GM12878 (cell line): ENCODE measurements around the gene MRS2. TPM values are rescaled to one million over a fixed set of nuclear protein-coding genes. Genes with fewer than 3 reads are reported as not detected.

Experiments used
- ATAC-seq: fragments of 200-7000 bp; cut with Tn5 transposase; 3 replicates; pipeline ENCODE4 v1.9.1; 2020; ENCODE audit warnings: mild to moderate bottlenecking, moderate library complexity
- BruUV-seq: library from RNA; stranded (reverse); fragments of 400-500 nt; replicated peaks from 2 replicates; lab custom pipeline; 2021; lab: Mats Ljungman, UMichigan
- CTCF ChIA-PET: fragments of 300-600 bp; sonication (Branson Sonifier 250); formaldehyde crosslinking; extraction: SDS; loops from one replicate; lab custom pipeline; 2021; ENCODE audit warnings: inconsistent platforms; lab: Yijun Ruan, JAX
- POLR2A ChIA-PET: fragments of 350-600 bp; formaldehyde crosslinking; extraction: SDS; loops from one replicate; lab custom pipeline; 2021; ENCODE audit warnings: inconsistent platforms; lab: Charles Lee
- RAD21 ChIA-PET: fragments of 300-600 bp; sonication (Branson Sonifier 250); formaldehyde crosslinking; loops from one replicate; lab custom pipeline; 2023; ENCODE audit warnings: antibody characterized with exemption; ENCODE audit not compliant: unreplicated experiment; lab: Charles Lee
- SMC1A ChIA-PET: fragments of 300-600 bp; sonication (Branson Sonifier 250); formaldehyde crosslinking; loops from one replicate; lab custom pipeline; 2023; ENCODE audit not compliant: unreplicated experiment, uncharacterized antibody; lab: Charles Lee
- DNase-seq: peaks from one replicate; pipeline ENCODE4 v3.0.0-alpha.2; 2011; ENCODE audit warnings: low read depth, low spot score
- FAIRE-seq: peaks from 3 replicates; lab custom pipeline; 2011; peaks lifted over from hg19 to GRCh38; lab: Jason Lieb, UNC
- H2AFZ ChIP-seq: 2 replicates; pipeline ENCODE4 v1.6.0; 2011; ENCODE audit warnings: low read depth, low read length, control low read depth; ENCODE audit not compliant: control insufficient read depth
- H3K27ac ChIP-seq: 2 replicates; pipeline ENCODE4 v1.5.1; 2011; ENCODE audit warnings: control low read depth; ENCODE audit not compliant: control insufficient read depth, insufficient read depth
- H3K27me3 ChIP-seq, 2 experiments: replicated peaks in 1 of 2; 2 replicates each; pipeline versions ENCODE4 v1.6.0 to v1.6.1; 2011; ENCODE audit warnings: low read length in 1 of 2; ENCODE audit not compliant: control insufficient read depth in 2 of 2, insufficient read depth in 2 of 2
- H3K36me3 ChIP-seq, 2 experiments: 2 replicates each; pipeline ENCODE4 v1.5.1; 2011; ENCODE audit warnings: low read length in 1 of 2; ENCODE audit not compliant: control insufficient read depth in 2 of 2, insufficient read depth in 2 of 2
- H3K4me1 ChIP-seq: 2 replicates; pipeline ENCODE4 v1.6.1; 2011; ENCODE audit warnings: mild to moderate bottlenecking, low read length, moderate library complexity, mixed read lengths; ENCODE audit not compliant: control insufficient read depth, insufficient read depth
- H3K4me2 ChIP-seq: 2 replicates; pipeline ENCODE4 v1.6.0; 2011; ENCODE audit warnings: control low read depth; ENCODE audit not compliant: control insufficient read depth, insufficient read depth
- H3K4me3 ChIP-seq: fragments of 200-600 bp; sonication (generic); 2 replicates; pipeline ENCODE4 v1.5.1; 2016
- H3K79me2 ChIP-seq: 2 replicates; pipeline ENCODE4 v1.6.0; 2011; ENCODE audit warnings: low read length; ENCODE audit not compliant: control insufficient read depth, insufficient read depth
- H3K9ac ChIP-seq: 2 replicates; pipeline ENCODE4 v1.8.0; 2011; ENCODE audit warnings: low read length, control low read depth, mixed read lengths; ENCODE audit not compliant: control insufficient read depth, insufficient read depth
- H3K9me3 ChIP-seq: replicated peaks from 3 replicates; pipeline ENCODE4 v1.5.1; 2011; ENCODE audit warnings: mild to moderate bottlenecking, low read length; ENCODE audit not compliant: control insufficient read depth, insufficient read depth
- H4K20me1 ChIP-seq: 2 replicates; pipeline ENCODE4 v1.6.0; 2011; ENCODE audit not compliant: control insufficient read depth, insufficient read depth
- BMI1 ChIP-seq: fragments of 450-650 bp; IDR thresholded peaks from 2 replicates; pipeline ENCODE4 v1.6.1; 2016; ENCODE audit warnings: mild to moderate bottlenecking, moderate library complexity, borderline replicate concordance
- BRCA1 ChIP-seq: IDR thresholded peaks from 2 replicates; pipeline ENCODE4 v1.6.1; 2011; ENCODE audit warnings: low read depth, low read length, improper control_type of control experiment
- CHD4 ChIP-seq: fragments of 200-600 bp; sonication (generic); IDR thresholded peaks from 2 replicates; pipeline ENCODE4 v1.6.1; 2016; ENCODE audit warnings: mild to moderate bottlenecking
- EGR1 ChIP-seq, 2 experiments: IDR thresholded peaks; 1 replicate in 1 of 2; 2 replicates in 1 of 2; pipeline ENCODE4 v1.6.1; 2011 to 2012; ENCODE audit warnings: low read depth in 2 of 2, low read length in 2 of 2, borderline replicate concordance in 1 of 2, mild to moderate bottlenecking in 1 of 2, moderate library complexity in 1 of 2
- ELK1 ChIP-seq: IDR thresholded peaks from 2 replicates; pipeline ENCODE4 v1.6.1; 2012; ENCODE audit warnings: low read depth, low read length, improper control_type of control experiment
- MTA3 ChIP-seq: IDR thresholded peaks from 2 replicates; pipeline ENCODE4 v1.6.1; 2012; ENCODE audit warnings: low read length, inconsistent platforms, borderline replicate concordance
- NBN ChIP-seq: fragments of 450-650 bp; IDR thresholded peaks from 2 replicates; pipeline ENCODE4 v1.6.1; 2016
- NFYA ChIP-seq: IDR thresholded peaks from 2 replicates; pipeline ENCODE4 v1.6.1; 2011; ENCODE audit warnings: low read depth, mild to moderate bottlenecking, low read length, improper control_type of control experiment, borderline replicate concordance
- POLR2AphosphoS5 ChIP-seq: IDR thresholded peaks from 2 replicates; pipeline ENCODE4 v1.6.1; 2011; ENCODE audit warnings: mild to moderate bottlenecking, low read length, inconsistent platforms
- RFX5 ChIP-seq: IDR thresholded peaks from 2 replicates; pipeline ENCODE4 v1.6.1; 2011; ENCODE audit warnings: low read depth, low read length, improper control_type of control experiment
- SPI1 ChIP-seq: IDR thresholded peaks from 2 replicates; pipeline ENCODE4 v1.6.1; 2011; ENCODE audit warnings: low read depth, mild to moderate bottlenecking, low read length, moderate library complexity, borderline replicate concordance; ENCODE audit not compliant: insufficient read depth
- SREBF1 ChIP-seq: IDR thresholded peaks from 2 replicates; pipeline ENCODE4 v1.6.1; 2012; ENCODE audit warnings: mild to moderate bottlenecking, low read length
- TARDBP ChIP-seq: IDR thresholded peaks from 2 replicates; pipeline ENCODE4 v1.6.1; 2016; ENCODE audit warnings: borderline replicate concordance
- YBX1 ChIP-seq: fragments of 450-650 bp; IDR thresholded peaks from 2 replicates; pipeline ENCODE4 v1.6.1; 2016; ENCODE audit warnings: antibody characterized with exemption
- WGBS: methylation state at CpG from one replicate; pipeline ENCODE4 v1.1.6; 2016; ENCODE audit warnings: low lambda C conversion rate; ENCODE audit not compliant: insufficient replicate concordance, insufficient coverage; ENCODE audit errors: missing lambda C conversion rate; 5-methylcytosine and 5-hydroxymethylcytosine counted together
- in situ Hi-C: fragments of 300-500 bp; cut with MboI; formaldehyde crosslinking; loops from 9 replicates; pipeline ENCODE4 v1.14.3; 2018; ENCODE audit warnings: mixed read lengths
- intact Hi-C: fragments of 100-400 bp; cut with micrococcal nuclease; formaldehyde crosslinking; loops from one replicate; pipeline ENCODE4 v1.14.2; 2022; ENCODE audit not compliant: unreplicated experiment
- polyA plus RNA-seq, 11 experiments: library from polyadenylated mRNA; depleted of rRNA in 4 of 11; unstranded in 6 of 11; stranded (reverse) in 5 of 11; fragments of >200 nt; fragmentation: Nextera tagmentation in 4 of 11; fragmentation: Illumina TruSeq in 1 of 11; extraction: Ambion mirVana in 4 of 11; extraction: Trizol in 1 of 11; gene quantifications; 1 replicate in 1 of 11; 2 replicates in 10 of 11; pipeline versions ENCODE4 v1.2.1 to v1.2.3, GENCODE V29; 2011 to 2016; ENCODE audit warnings: inconsistent platforms in 2 of 11, missing spikeins in 2 of 11, low read depth in 1 of 11
- total RNA-seq, 4 experiments: library from RNA; depleted of rRNA in 3 of 4; stranded (reverse); fragments of >200 nt in 3 of 4; fragmentation: Illumina TruSeq in 1 of 4; extraction: Trizol in 1 of 4; gene quantifications; 2 replicates each; pipeline versions ENCODE4 v1.2.1 to v1.2.3, GENCODE V29; 2013 to 2021

The MRS2 gene
- total and polyA plus RNA-seq, 10 of the 15 experiments (the other 5 are each of a cell fraction or from before 2014, with no cell fraction given) = 7.5 to 29.9 (median 24.2) TPM

- ATAC-seq (no peak), DNase-seq (no peak), FAIRE-seq (no peak)
- BruUV-seq = no TSS peak
- H2AFZ ChIP-seq = no peak overlapping the region
- intact Hi-C loops (no loop called here), in situ Hi-C loops (no loop called here)
- H4K20me1 ChIP-seq = no peaks in the 10 kb centered on the region
- H3K27me3 ChIP-seq = no peaks in the 10 kb centered on the region; a peak in 1 of 4 replicates
- no peak overlapping the region for H3K27ac ChIP-seq
- RAD21 ChIA-PET = no interaction called here
- no peak overlapping the region for H3K4me3 ChIP-seq
- TF ChIP-seq ELK1 (no peak), MTA3 (no peak), NFYA (no peak), BRCA1 (no peak), SREBF1 (no peak), POLR2AphosphoS5 (no peak)
- H3K79me2 ChIP-seq = no peaks in the 10 kb centered on the region
- H3K4me2 ChIP-seq = no peak overlapping the region
- SMC1A ChIA-PET = no interaction called here
- 58% methylated on average over 7 of the region's 7 CpGs for WGBS
- no peak overlapping the region for H3K9ac ChIP-seq
- no peaks in the 10 kb centered on the region for H3K36me3 ChIP-seq
- no peaks in the 10 kb centered on the region for H3K9me3 ChIP-seq
- POLR2A ChIA-PET = no interaction called here
- no peaks in the 10 kb centered on the region for H3K4me1 ChIP-seq
- CTCF ChIA-PET = no interaction called here
These were observed 43.9 kb downstream of the MRS2 start for GRCh38 chr6:24446670-24447069.

- Histone ChIP-seq H3K4me1 (no peaks in the 10 kb centered on the region), H3K27ac (no peak overlapping the region), H3K9ac (no peak overlapping the region), H2AFZ (no peak overlapping the region), H3K36me3 (no peaks in the 10 kb centered on the region), H3K9me3 (no peaks in the 10 kb centered on the region), H3K4me3 (no peak overlapping the region), H3K27me3 (no peaks in the 10 kb centered on the region; a peak in 1 of 4 replicates), H3K79me2 (no peaks in the 10 kb centered on the region), H4K20me1 (no peaks in the 10 kb centered on the region), H3K4me2 (no peak overlapping the region)
- ChIA-PET RAD21 (no interaction called here), POLR2A (no interaction called here), CTCF (no interaction called here), SMC1A (no interaction called here)
- ATAC-seq = no peak
- BruUV-seq = no TSS peak
- TF ChIP-seq EGR1 (IDR thresholded peaks at IDR 0.05; ENCODE audit: borderline replicate concordance in 1 of 2, low read depth in 2 of 2, low read length in 2 of 2) = no peak
- no peak for TF ChIP-seq NBN
- TF ChIP-seq NFYA = no peak
- no peak for TF ChIP-seq CHD4
- TF ChIP-seq BMI1 = no peak
- no peak for TF ChIP-seq YBX1
- no peak for TF ChIP-seq TARDBP
- TF ChIP-seq RFX5 = no peak
- TF ChIP-seq MTA3 = no peak
- no peak for TF ChIP-seq SPI1
- in situ Hi-C loops (no loop called here), intact Hi-C loops (no loop called here)
- FAIRE-seq = no peak
- WGBS = 18% methylated on average over 4 of the region's 4 CpGs
- no peak for DNase-seq
These were observed 45.7 kb downstream of the MRS2 start for GRCh38 chr6:24448396-24448795.
